GM18870 (cell line): ENCODE measurements around the gene ANKRD13A.

Source experiments
- ATAC-seq: cut with Tn5 transposase; IDR thresholded peaks from one replicate; pipeline ENCODE4 v1.9.1; 2021; ENCODE audit warnings: moderate library complexity; ENCODE audit not compliant: unreplicated experiment

ANKRD13A gene

GRCh38 chr12:109998904-109999648 is at the start of gene ANKRD13A:
TSS of gene ANKRD13A (plus strand) at chr12:109999430. CDS start at chr12:109999689, 259 bp downstream.
- no peak for ATAC-seq

- no peak for ATAC-seq
Measured at GRCh38 chr12:109950625-109951024, 48.6 kb upstream of the ANKRD13A start.

GRCh38 chr12:109951136-109951535 is 48.1 kb upstream of the ANKRD13A start:
- ATAC-seq: no peak

- no peak for ATAC-seq
Measured at GRCh38 chr12:109951751-109952150, 47.5 kb upstream of the ANKRD13A start.

- ATAC-seq: no peak
Measured at GRCh38 chr12:109952160-109952858, 46.9 kb upstream of the ANKRD13A start.

- ATAC-seq: no peak
Measured at GRCh38 chr12:109952873-109953272, 46.4 kb upstream of the ANKRD13A start.

- ATAC-seq: no peak
Measured at GRCh38 chr12:109953656-109954055, 45.6 kb upstream of the ANKRD13A start.

- ATAC-seq: no peak
Measured at GRCh38 chr12:109958374-109958773, 40.9 kb upstream of the ANKRD13A start.

GRCh38 chr12:109959411-109960093 is 39.7 kb upstream of the ANKRD13A start:
- no peak for ATAC-seq

GRCh38 chr12:109961201-109961600 is 38.0 kb upstream of the ANKRD13A start:
- ATAC-seq: no peak

GRCh38 chr12:109961612-109962011 is 37.6 kb upstream of the ANKRD13A start:
- ATAC-seq: no peak

GRCh38 chr12:109962398-109962797 is 36.8 kb upstream of the ANKRD13A start:
- ATAC-seq: no peak

GRCh38 chr12:109963330-109963729 is 35.9 kb upstream of the ANKRD13A start:
- no peak for ATAC-seq

- no peak for ATAC-seq
Measured at GRCh38 chr12:109963743-109964429, 35.3 kb upstream of the ANKRD13A start.

- no peak for ATAC-seq
Measured at GRCh38 chr12:109966546-109966945, 32.7 kb upstream of the ANKRD13A start.

GRCh38 chr12:109967383-109968031 is 31.7 kb upstream of the ANKRD13A start:
- ATAC-seq: no peak

GRCh38 chr12:109968032-109968420 is 31.2 kb upstream of the ANKRD13A start:
- no peak for ATAC-seq

GRCh38 chr12:109968801-109969200 is 30.4 kb upstream of the ANKRD13A start:
- no peak for ATAC-seq

GRCh38 chr12:109972821-109973220 is 26.4 kb upstream of the ANKRD13A start:
- ATAC-seq: no peak

- ATAC-seq: no peak
Measured at GRCh38 chr12:109981311-109981710, 17.9 kb upstream of the ANKRD13A start.

- no peak for ATAC-seq
Measured at GRCh38 chr12:109982210-109982609, 17.0 kb upstream of the ANKRD13A start.
